Measurements from ENCODE around the gene C1orf210.

- TF ChIP-seq EZH2 (IDR thresholded peaks at IDR 0.05; ENCODE audit: borderline replicate concordance, low read length) (no peak), CTCF (IDR thresholded peaks at IDR 0.05; ENCODE audit: low read length) (no peak)
Observed at GRCh38 chr1:43296207-43296606, 10.8 kb upstream of the C1orf210 start.
